Tongue (tissue), 2 donors: ENCODE results near the gene MACROD2. TPM values are rescaled to one million over a fixed set of nuclear protein-coding genes. Genes with fewer than 3 reads are reported as not detected.
"Not testable (repeated sequence)": the region's sequence is repeated elsewhere in the genome, so short reads cannot be mapped to it uniquely, and the experiment has no call there.

ENCODE experiments used
- DNase-seq: peaks from one replicate; pipeline ENCODE4 v3.0.0-alpha.2; 2015
- total RNA-seq: library from RNA; depleted of rRNA; stranded (reverse); fragments of >200 nt; gene quantifications from one replicate; pipeline ENCODE4 v1.2.3, GENCODE V29; 2014

Gene MACROD2
- total RNA-seq, 1 donor from 2014 or later: 5.0 TPM

GRCh38 chr20:15767586-15767985 lies 1772.3 kb downstream of the MACROD2 start:
- DNase-seq: peak; percentile 45

GRCh38 chr20:15767999-15768741 lies 1772.9 kb downstream of the MACROD2 start:
- DNase-seq: no peak

DNA sequence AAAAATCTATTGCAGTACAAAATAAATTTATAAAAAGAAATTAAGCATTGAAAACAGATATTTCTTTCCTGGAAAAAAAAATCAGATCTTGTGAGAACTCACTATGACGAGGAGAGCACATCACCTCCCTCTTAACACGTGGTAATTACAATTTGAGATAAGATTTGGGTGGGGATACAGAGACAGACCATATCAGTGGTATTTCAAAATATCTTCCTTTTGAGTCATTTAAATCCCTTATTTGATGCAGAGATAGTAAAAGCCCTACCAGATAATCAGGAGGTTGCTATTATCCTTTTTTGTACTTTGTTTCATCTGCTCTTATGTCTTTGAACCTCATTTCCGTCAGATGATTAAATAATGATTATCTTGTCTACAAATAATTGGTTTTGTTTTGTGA lies 1777.5 kb downstream of the MACROD2 start:
- no peak for DNase-seq

DNA sequence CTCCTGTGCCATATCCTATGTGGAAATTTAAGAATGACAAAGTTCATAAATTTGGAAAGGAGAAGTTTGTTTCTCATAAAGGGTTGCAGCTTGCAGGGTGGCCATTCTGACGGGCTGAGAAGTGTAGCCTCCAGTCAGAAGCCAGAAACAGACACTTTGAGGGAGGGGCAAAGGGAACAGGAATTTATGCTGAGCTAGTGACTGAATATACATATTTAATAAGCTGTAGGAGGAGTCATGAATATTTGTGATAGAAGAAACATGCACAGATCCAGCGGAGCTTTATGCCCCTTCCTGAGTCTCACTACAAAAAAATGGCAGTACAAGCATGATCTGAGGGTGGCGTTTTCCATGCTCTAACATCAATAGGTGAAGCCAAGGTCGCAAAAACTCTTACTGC lies 1779.6 kb downstream of the MACROD2 start:
- no peak for DNase-seq

DNA sequence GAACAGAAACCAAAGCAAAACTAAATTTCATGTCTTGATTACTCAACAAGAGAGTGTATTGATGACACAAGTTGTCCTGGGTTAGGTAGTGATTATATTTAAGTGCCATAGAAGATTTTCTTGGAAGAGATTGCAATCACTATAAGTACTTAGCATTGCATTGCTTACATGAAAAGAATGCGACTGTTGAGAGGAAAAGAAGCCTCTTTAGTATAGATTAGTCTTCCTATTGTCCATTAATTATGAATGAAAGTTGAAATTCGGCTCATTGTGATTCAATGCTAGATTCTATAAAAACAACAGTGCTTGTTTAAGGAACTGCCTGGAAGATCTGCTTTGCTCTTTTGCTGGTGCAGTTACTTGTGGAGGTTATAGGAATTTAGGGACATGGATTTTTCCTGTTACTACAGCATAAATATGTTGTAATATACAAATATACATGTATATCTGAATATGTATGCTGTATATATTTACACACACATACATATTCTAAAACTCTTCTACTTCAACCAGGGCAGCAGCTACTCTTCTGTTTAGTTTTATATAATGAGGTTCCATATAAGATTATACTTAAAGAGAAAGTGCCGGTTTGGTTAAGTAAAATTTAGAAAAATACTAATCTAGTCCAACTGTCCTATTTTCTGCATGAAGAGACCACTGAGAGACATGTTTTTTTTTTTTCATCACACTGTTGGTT lies 1781.6 kb downstream of the MACROD2 start:
- DNase-seq: no peak

- DNase-seq: no peak
Observed at GRCh38 chr20:15784020-15784419, 1788.7 kb downstream of the MACROD2 start.

DNA sequence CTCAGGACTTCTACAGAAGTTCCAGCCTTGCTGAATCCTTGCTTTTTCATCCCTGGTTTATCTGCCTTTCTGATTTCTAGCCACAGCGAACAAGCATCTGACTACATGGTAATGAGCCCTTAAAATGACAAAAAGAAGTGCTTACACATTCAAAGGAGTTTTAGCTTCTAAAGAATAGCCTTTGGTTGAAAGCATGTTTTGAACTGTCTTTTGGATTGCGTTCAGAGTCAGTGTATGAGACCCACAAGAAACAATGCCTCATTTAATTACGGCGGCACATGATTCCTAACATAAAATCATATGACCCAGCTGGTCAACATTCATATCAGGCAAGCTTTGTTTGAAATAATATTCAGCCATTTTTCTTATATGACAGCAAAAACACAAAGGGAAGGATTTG lies 1793.8 kb downstream of the MACROD2 start:
- DNase-seq: peak; percentile 5

DNA sequence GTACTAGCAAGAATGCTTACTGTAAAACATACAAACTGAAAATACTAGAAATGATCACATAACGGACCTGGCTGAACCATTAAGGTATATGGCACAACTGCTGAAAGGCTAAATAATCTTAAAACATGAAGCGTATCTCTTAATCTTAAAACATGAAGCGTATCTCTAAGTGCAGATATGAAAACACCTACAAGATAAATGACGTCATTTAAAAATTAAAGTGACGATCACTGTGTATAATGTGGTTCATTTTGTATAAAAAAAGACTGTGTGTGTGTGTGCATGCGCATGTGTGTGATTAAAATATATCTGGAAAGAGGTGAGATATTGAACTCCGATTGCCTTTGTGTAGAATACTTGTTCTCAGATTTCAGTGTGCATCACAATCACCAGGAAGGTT lies 1797.5 kb downstream of the MACROD2 start:
- DNase-seq: no peak

GRCh38 chr20:15794409-15794808 lies 1799.1 kb downstream of the MACROD2 start:
- no peak for DNase-seq

DNA sequence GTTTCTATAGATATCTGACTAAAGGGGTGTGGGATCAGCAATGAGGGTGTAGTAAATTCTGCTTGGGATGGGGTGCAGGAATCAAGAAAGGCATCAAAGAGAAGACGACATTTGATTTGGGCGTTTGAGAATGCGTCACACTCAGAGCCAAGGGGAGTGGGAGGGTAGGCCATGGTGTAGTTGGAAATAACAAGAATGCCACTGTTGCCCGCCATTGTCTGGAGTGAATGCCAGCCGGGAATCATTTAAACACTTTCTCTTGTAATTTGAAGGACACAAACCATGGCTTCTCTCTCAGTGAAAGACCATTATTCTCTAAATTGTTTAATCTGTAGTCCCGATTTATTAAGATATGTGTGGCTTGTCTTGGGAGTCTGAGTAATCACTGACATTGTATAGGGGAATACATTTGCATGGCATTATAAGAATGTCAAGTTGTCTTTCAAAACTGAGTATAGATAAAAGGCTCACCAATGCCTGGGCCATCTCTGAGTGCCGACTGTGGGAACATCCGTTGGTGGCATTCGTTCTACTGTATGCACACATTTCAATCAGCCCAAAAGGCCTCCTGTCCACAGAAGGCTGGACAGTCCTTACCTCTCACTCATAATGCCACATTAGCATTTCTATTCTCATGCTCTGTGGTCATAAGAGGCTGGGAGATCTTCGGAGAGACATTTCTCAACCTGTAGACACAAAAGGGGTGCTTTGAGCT lies 1800.1 kb downstream of the MACROD2 start:
- no peak for DNase-seq

GRCh38 chr20:15799871-15800270 lies 1804.6 kb downstream of the MACROD2 start:
- no peak for DNase-seq

- DNase-seq: no peak
Observed at GRCh38 chr20:15802020-15802419, 1806.7 kb downstream of the MACROD2 start.

DNA sequence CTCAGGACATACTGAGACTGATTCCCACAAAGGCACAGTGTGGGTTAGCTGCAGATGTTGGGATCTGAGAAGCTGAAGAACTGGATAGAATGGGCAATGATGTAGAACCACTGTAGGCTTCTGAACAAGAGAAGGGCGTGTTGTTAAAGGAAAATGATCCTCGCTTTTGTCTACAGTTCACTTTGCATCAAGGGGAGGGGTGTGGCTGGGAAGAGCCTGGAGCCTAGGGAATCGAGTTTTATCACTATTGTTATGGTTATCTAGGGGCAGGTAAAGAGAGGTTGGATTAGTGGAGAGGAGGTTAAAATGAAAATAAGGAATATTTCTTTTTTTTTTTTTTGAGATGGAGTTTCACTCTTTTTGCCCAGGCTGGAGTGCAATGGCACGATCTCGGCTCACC lies 1809.8 kb downstream of the MACROD2 start:
- DNase-seq: no peak

- DNase-seq: no peak
Observed at GRCh38 chr20:15806105-15806504, 1810.8 kb downstream of the MACROD2 start.

GRCh38 chr20:15807271-15807670 lies 1812.0 kb downstream of the MACROD2 start:
- DNase-seq: no peak

DNA sequence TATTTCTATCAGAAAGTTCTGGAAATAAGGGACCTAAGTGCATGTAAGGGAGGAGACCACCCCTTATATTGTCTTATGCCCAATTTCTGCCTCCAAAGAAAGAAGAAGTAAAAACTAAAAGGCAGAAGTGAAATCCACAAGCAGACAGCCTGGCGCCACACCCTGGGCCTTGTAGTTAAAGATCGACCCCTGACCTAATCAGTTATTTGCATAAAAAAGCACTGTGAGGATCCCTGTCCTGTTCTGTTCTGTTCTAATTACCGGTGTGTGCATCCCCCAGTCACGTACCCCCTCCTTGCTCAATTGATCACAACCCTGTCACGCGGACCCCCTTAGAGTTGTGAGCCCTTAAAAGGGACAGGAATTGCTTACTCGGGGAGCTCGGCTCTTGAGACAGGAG lies 1812.5 kb downstream of the MACROD2 start:
- not testable (repeated sequence) for DNase-seq

DNA sequence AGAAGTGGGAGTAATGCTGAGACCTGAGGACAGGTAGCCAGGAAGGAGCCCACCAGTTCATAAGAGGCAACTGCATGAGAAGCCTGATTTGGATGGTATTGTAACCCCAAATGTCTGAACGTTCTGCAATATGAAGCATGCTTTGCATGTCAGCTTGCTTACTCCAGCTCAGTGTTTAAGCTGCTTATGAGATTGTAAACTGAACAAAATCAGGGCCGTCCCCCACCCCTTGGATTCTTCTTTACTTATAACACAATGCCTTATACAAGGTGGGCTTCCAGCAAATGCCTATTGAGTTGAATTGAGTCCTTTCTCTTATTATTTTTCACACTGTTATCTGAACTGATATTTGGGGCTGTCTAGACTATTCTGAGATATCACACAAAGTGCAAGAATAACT lies 1816.6 kb downstream of the MACROD2 start:
- DNase-seq: no peak

GRCh38 chr20:15812696-15813095 lies 1817.4 kb downstream of the MACROD2 start:
- DNase-seq: no peak

DNA sequence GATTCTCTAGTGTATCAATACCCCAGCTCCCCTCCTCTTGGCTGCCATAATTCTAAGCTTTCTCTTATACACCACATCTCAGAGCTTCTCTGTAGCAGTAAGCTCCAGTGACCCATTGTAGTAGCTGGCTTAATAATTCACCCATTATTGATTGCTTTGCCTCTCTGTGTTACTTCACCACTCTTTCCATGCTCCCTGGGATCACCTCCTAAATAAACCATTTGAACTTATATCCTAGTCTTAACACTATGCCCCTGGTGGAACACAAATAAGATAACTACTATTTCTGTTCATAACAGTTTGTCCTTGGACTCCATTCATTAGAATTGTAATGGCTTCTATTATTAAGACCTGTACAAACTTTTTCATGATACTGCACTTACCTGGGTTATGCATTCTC lies 1819.0 kb downstream of the MACROD2 start:
- DNase-seq: no peak

DNA sequence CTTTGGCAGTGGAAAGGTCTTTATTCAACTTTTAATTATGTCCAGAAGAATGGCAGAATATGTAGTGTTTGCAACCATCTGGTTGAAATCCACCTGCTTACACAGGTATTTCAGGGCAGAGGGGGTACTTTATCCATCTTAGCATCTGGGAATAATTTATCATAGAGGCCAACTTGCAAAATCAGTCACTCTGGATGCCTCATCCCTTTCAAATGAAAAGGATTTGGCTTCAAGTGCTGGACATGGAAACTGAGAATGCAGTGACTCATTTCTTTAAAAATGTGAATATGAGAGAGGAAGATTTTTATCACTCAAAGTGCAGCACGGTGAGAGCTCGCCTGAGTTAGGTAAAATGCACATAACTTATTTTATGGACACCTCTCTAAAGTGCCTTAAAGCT lies 1819.6 kb downstream of the MACROD2 start:
- DNase-seq: no peak

DNA sequence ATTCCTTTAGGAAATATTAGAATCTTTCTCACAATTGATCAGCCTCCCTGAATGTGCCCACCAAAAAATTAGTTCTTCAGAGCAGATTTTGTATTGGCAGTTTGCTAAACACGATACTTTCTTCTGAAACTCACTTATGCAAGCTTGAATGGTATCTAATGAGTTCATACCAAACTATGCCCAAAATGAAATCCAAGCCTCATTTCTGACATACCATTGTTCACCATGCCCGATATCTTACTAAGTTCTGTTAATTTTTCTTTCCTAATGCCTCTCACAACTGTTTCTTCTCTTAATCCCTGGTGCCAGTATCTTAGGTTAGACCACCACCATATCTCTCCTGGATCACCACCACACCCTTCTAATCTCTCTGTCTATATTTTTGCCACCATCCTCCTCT lies 1822.0 kb downstream of the MACROD2 start:
- DNase-seq: no peak

- peak; percentile 8 for DNase-seq
Observed at GRCh38 chr20:15818651-15819071, 1823.3 kb downstream of the MACROD2 start.

GRCh38 chr20:15823718-15824117 lies 1828.4 kb downstream of the MACROD2 start:
- DNase-seq: no peak
